NCI-H774 (cell line): ENCODE data around the gene LIMK1.
A peak's percentile ranks its signal among the peaks of the same experiment; 100 is the strongest.
"Not testable (repeated sequence)": the region's sequence is repeated elsewhere in the genome, so short reads cannot be mapped to it uniquely, and the experiment has no call there.

ENCODE experiments used
- DNase-seq: peaks from one replicate; lab custom pipeline; 2025; lab: John Stamatoyannopoulos, UW

Gene LIMK1

DNA sequence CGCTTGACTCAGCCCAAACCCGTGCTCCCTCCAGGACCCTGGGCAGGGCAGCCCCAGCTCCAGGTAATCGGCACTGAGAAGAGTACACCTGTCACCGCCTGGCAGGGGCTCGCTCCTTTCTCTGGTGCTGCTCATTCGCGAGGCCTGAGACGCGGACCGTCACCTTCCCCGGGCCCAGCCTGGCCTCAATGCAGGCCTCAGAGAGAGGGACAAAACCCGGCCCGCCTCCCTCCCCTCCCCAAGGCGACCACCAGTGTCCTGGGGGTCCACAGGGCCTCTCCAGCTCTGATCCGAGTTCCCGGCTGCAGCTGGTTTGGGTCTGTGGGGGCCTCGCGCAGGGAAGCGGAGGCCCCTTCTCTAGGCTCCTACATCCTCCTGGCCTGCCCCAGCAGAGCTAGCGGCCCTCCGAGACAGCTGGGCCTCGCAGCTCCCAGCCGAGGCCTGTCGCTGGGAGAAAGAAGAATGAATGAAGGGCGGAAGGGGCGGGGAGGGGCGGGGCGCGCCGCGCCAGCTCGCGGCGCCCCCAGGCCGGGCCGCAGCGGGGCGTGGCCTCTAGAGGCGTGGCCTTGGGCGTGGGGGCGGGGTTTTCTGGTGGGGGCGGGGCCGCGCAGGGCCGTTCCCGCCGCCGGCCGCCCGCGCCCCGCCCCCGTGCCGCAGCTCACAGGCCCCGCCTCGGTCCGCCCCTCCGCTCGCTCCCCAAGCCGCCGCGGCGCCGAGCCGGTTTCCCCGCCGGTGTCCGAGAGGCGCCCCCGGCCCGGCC lies at the start of gene LIMK1:
Gene LIMK1, plus strand, starts transcription at position 688 of the 760 bp plus-strand sequence. CDS start 187 bp downstream, outside the sequence.
- peak; percentile 81 for DNase-seq

DNA sequence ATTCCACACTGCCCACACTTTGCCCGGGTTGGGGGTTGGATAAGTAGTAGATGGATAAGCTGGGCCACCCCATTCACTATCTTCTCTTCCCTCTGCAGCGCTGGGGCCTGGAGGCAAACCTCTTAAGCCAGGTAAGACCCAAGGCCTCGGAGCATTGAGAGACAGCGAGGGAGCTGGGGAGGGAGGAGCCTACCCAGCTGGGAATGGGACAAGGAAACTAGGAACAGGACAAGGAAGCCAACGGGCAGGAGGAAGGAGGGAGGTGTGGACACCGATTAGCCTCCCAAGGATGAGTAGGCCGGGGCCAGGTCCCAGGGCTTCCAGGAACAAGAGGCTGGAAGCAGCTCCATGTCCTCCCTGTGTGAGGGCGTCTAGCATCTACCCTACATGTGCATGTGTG lies 46.0 kb upstream of the LIMK1 start:
- no peak for DNase-seq

- DNase-seq, result no peak
These were observed 45.2 kb upstream of the LIMK1 start for GRCh38 chr7:74038194-74038961.

- no peak for DNase-seq
These were observed 44.3 kb upstream of the LIMK1 start for GRCh38 chr7:74039337-74039736.

GRCh38 chr7:74040101-74040790 lies 43.4 kb upstream of the LIMK1 start:
- no peak for DNase-seq

GRCh38 chr7:74040791-74041520 lies 42.6 kb upstream of the LIMK1 start:
- no peak for DNase-seq

- DNase-seq, result no peak
These were observed 40.7 kb upstream of the LIMK1 start for GRCh38 chr7:74042746-74043522.

GRCh38 chr7:74043523-74043951 lies 40.1 kb upstream of the LIMK1 start:
- no peak for DNase-seq

GRCh38 chr7:74044366-74045350 lies 38.9 kb upstream of the LIMK1 start:
- no peak for DNase-seq

DNA sequence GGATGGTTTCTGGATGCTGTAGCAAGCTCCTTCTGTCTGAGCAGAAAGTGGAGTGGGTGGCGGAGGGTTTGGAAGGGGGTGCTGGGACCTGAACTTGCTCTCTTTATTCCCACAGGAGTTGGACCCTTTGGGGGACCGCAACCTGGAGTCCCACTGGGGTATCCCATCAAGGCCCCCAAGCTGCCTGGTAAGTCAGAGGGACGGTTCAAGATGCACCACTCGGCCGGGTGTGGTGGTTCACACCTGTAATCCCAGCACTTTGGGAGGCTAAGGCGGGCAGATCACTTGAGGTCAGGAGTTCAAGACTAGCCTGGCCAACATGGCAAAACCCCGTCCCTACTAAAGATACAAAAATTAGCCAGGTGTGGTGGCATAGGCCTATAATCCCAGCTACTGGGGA lies 37.0 kb upstream of the LIMK1 start:
- DNase-seq, result not testable (repeated sequence)

DNA sequence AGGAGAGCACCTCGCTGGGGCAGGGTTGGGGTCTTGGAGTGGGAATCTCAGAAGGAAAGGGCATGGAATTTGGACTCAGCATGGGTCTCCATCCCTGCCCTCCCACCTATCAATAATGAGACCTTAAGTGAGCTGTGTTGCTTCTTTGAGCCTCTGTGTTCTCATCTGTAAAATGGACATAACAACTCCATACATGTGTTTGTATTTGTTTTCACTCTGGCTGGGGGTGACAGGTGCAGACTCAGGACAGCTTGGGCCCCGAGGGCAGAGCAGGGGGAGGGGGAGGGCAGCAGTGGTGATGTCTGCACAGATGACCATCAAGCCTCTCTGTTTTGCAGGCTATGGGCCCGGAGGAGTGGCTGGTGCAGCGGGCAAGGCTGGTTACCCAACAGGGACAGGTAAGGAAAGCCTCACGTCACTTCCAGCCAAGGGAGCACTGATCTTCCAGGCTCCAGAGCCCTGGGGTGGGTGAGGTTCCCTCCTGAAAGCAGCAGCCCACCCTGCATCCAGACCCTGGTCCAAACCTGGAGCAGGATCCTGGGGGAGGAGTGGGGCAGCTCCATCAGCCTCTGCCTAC lies 35.7 kb upstream of the LIMK1 start:
- DNase-seq, result no peak

GRCh38 chr7:74048999-74049599 lies 34.5 kb upstream of the LIMK1 start:
- no peak for DNase-seq

DNA sequence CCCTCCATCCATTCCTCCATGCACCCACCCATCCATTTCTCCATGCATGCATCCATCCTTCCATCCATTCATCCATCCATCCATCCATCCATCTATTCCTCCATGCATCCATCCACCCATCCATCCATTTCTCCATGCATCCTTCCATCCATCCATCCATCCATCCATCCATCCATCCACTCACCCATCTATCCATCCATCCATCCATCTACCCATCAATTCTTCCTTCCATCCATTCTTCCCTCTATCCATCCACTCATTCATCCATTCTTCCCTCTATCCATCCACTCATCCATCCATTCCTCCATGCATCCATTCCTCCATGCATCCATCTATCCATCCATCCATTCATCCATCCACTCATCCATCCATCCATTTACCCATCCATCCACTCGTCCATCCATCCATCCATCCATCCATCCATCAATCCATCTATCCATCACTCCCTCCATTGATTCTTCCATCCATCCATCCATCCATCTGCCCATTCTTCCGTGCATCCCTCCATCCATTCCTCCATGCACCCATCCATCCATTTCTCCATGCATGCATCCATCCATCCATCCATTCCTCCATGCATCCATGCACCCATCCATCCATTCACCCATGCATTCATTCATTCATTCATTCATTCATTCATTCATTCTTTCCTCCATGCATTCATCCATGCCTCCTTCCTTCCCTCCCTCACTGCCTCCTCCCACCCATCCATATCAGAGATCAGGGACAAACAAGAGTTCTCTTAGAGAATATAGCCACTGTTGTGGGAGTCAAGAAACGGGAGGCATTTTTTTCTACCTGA lies 33.4 kb upstream of the LIMK1 start:
- no peak for DNase-seq

DNA sequence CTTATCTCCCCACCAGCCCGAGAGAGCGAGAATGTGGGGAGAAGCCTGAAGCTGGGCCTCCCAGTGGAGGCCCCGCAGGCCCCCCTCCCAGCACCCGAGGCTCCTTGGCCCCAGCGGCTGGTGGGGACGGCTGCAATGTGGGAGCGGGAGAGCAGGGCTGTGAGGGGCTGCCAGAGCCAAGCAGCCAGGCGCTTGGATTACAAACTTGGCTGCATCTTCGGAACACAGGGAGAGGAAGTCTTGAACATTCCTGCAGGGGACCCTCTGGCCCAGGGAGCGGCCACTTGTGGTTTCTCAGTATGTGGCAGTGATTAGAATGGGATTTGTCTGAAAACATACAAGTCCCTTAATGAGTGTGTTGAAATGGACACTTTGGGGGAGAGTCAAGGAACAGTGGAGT lies 32.4 kb upstream of the LIMK1 start:
- no peak for DNase-seq

GRCh38 chr7:74051629-74052410 lies 31.8 kb upstream of the LIMK1 start:
- no peak for DNase-seq

- no peak for DNase-seq
These were observed 31.0 kb upstream of the LIMK1 start for GRCh38 chr7:74052628-74053027.

GRCh38 chr7:74053589-74054186 lies 29.9 kb upstream of the LIMK1 start:
- DNase-seq, result no peak
